ENCODE results near the gene DLG5. TPM values are rescaled to one million over a fixed set of nuclear protein-coding genes. Genes with fewer than 3 reads are reported as not detected.
A peak's percentile ranks its signal among the peaks of the same experiment; 100 is the strongest.

The DLG5 gene
- polyA plus RNA-seq, 2 of the 4 experiments (the other 2 are of a cell fraction): 17.0 to 30.9 TPM

DNA sequence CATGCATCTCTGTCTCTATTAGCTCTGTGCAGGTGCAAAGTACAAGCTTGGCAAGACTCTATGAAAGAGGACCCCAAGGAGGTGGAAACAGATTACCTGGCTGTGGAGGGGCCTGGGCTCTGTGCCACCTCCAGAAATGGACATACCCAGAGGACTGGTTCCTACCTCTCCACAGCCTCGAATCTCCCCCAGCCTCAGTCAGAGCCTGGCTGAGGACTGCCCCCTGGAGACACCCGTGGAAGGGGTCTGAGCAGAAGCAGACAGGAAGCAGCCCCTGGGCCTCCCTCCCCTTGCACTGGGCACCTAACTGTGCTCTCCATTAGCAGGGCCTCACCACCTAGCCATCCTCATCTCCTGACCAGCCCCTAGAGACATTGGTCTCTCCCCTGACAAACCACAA is 92.0 kb downstream of the DLG5 start:
- Histone ChIP-seq H3K4me2 (no peak overlapping the region), H3K4me3 (no peak overlapping the region), H3K4me1 (no peaks in the 10 kb centered on the region), H3K9me3 (no peaks in the 10 kb centered on the region), H3K27ac (no peak overlapping the region)
- no peak for DNase-seq (ENCODE audit: low read depth in 1 of 2, low spot score in 1 of 2)
- no peak for ATAC-seq
- no peak for FAIRE-seq
- TF ChIP-seq KDM1A (IDR thresholded peaks at IDR 0.05; ENCODE audit: low read depth): no peak
- TF ChIP-seq, protein P1, sequence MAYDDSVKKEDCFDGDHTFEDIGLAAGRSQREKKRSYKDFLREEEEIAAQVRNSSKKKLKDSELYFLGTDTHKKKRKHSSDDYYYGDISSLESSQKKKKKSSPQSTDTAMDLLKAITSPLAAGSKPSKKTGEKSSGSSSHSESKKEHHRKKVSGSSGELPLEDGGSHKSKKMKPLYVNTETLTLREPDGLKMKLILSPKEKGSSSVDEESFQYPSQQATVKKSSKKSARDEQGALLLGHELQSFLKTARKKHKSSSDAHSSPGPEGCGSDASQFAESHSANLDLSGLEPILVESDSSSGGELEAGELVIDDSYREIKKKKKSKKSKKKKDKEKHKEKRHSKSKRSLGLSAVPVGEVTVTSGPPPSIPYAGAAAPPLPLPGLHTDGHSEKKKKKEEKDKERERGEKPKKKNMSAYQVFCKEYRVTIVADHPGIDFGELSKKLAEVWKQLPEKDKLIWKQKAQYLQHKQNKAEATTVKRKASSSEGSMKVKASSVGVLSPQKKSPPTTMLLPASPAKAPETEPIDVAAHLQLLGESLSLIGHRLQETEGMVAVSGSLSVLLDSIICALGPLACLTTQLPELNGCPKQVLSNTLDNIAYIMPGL (CRISPR knock-in tag; IDR thresholded peaks at IDR 0.05; ENCODE audit: borderline replicate concordance): no peak
- no peak for TF ChIP-seq ZFP36 (IDR thresholded peaks at IDR 0.05; ENCODE audit: borderline replicate concordance, partially characterized antibody)
- no peak for TF ChIP-seq KDM5A (IDR thresholded peaks at IDR 0.05)
- TF ChIP-seq POLR2AphosphoS2 (conservative IDR thresholded peaks at IDR 0.05; ENCODE audit: low read length): no peak
- no peak for TF ChIP-seq CHD2 (IDR thresholded peaks at IDR 0.05; ENCODE audit: low read length, partially characterized antibody)
- no peak for TF ChIP-seq CEBPB (IDR thresholded peaks at IDR 0.05)
- POLR2A ChIA-PET: no interaction called here
- CTCF ChIA-PET: no interaction called here
- WGBS (ENCODE audit: missing lambda C conversion rate): 100% methylated on average over 1 of the region's 2 CpGs

- Histone ChIP-seq H3K9me3 (no peaks in the 10 kb centered on the region), H3K4me1 (no peaks in the 10 kb centered on the region), H3K4me2 (no peak overlapping the region), H3K27ac (no peak overlapping the region), H3K4me3 (no peak overlapping the region)
- DNase-seq (ENCODE audit: low read depth in 1 of 2, low spot score in 1 of 2) (no peak), ATAC-seq (no peak), FAIRE-seq (no peak)
- ChIA-PET POLR2A (no interaction called here), CTCF (interaction anchor here (0.6 kb wide), 1 partner anchor 67 kb away, joined by 3 read pairs; no protein-coding TSS in a partner anchor)
- 94% methylated on average over 15 of the region's 15 CpGs for WGBS (ENCODE audit: missing lambda C conversion rate)
- no peak for TF ChIP-seq RFX5 (IDR thresholded peaks at IDR 0.05)
- no peak for TF ChIP-seq CBX8 (IDR thresholded peaks at IDR 0.05)
- TF ChIP-seq KDM1A (IDR thresholded peaks at IDR 0.05; ENCODE audit: low read depth): 0 out of 2 replicates have a peak, but pooled peaks have one; percentile 1
- TF ChIP-seq USF2 (IDR thresholded peaks at IDR 0.05): no peak
- no peak for TF ChIP-seq EHMT2 (IDR thresholded peaks at IDR 0.05; ENCODE audit: low read depth)
Measured at GRCh38 chr10:77833792-77834191, 92.8 kb downstream of the DLG5 start.

GRCh38 chr10:77833225-77833624 is 93.3 kb downstream of the DLG5 start:
- 82% methylated on average over 6 of the region's 6 CpGs for WGBS (ENCODE audit: missing lambda C conversion rate)
- DNase-seq (ENCODE audit: low read depth in 1 of 2, low spot score in 1 of 2): no peak

More at GRCh38 chr10:77833225-77833624, 93.3 kb downstream of the DLG5 start:
- no peak for TF ChIP-seq ZFP36 (IDR thresholded peaks at IDR 0.05; ENCODE audit: borderline replicate concordance, partially characterized antibody)
- no peak for TF ChIP-seq POLR2AphosphoS2 (conservative IDR thresholded peaks at IDR 0.05; ENCODE audit: low read length)
- TF ChIP-seq FOSL2 (IDR thresholded peaks at IDR 0.05): no peak
- no peak for TF ChIP-seq FOSL2 (CRISPR knock-in tag; IDR thresholded peaks at IDR 0.05)
- TF ChIP-seq HES2 (IDR thresholded peaks at IDR 0.05): no peak
- TF ChIP-seq TFCP2L1 (CRISPR knock-in tag; IDR thresholded peaks at IDR 0.05): no peak
- no peak for TF ChIP-seq POLR2A (IDR thresholded peaks at IDR 0.05; ENCODE audit: low read length)
- TF ChIP-seq, protein P2, sequence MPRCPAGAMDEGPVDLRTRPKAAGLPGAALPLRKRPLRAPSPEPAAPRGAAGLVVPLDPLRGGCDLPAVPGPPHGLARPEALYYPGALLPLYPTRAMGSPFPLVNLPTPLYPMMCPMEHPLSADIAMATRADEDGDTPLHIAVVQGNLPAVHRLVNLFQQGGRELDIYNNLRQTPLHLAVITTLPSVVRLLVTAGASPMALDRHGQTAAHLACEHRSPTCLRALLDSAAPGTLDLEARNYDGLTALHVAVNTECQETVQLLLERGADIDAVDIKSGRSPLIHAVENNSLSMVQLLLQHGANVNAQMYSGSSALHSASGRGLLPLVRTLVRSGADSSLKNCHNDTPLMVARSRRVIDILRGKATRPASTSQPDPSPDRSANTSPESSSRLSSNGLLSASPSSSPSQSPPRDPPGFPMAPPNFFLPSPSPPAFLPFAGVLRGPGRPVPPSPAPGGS (IDR thresholded peaks at IDR 0.05): no peak
- no peak for TF ChIP-seq HDAC2 (IDR thresholded peaks at IDR 0.05)
- no peak for TF ChIP-seq EHF (CRISPR knock-in tag; IDR thresholded peaks at IDR 0.05)
- TF ChIP-seq, protein P1 (CRISPR knock-in tag; IDR thresholded peaks at IDR 0.05; ENCODE audit: borderline replicate concordance): no peak
- no peak for TF ChIP-seq RCOR1 (IDR thresholded peaks at IDR 0.05; ENCODE audit: low read depth, low read length)
- no peak for TF ChIP-seq KDM5A (IDR thresholded peaks at IDR 0.05)
- TF ChIP-seq MAFK (IDR thresholded peaks at IDR 0.05; ENCODE audit: partially characterized antibody): no peak
- TF ChIP-seq EP300 (IDR thresholded peaks at IDR 0.05): no peak
- TF ChIP-seq HEYL (CRISPR knock-in tag; IDR thresholded peaks at IDR 0.05): no peak
- no peak for TF ChIP-seq MYC (IDR thresholded peaks at IDR 0.05; ENCODE audit: borderline replicate concordance, low read length)
- TF ChIP-seq MAX (IDR thresholded peaks at IDR 0.05): no peak
- H3K4me2 ChIP-seq: no peak overlapping the region
- FAIRE-seq: no peak
- H3K4me3 ChIP-seq: no peak overlapping the region
- H3K27ac ChIP-seq: no peak overlapping the region
- H3K9me3 ChIP-seq: no peaks in the 10 kb centered on the region
- ChIA-PET POLR2A (no interaction called here), CTCF (interaction anchor here (0.6 kb wide), 1 partner anchor 68 kb away, joined by 3 read pairs; no protein-coding TSS in a partner anchor)
- ATAC-seq: no peak
- H3K4me1 ChIP-seq: no peaks in the 10 kb centered on the region

Measured in A549 (cell line).